ENCODE measurements around the gene RAI1. TPM values are rescaled to one million over a fixed set of nuclear protein-coding genes. Genes with fewer than 3 reads are reported as not detected.
A peak's percentile ranks its signal among the peaks of the same experiment; 100 is the strongest.

RAI1 gene
- polyA plus RNA-seq, 2 of the 4 experiments (the other 2 are of a cell fraction) = 3.5 to 23.8 TPM

GRCh38 chr17:17797119-17797809 is 116.0 kb downstream of the RAI1 start:
- H3K4me1 ChIP-seq = no peaks in the 10 kb centered on the region; the same call in 2 of the 3 replicates
- no peak overlapping the region for H3K4me3 ChIP-seq
- ChIA-PET POLR2A (interaction anchor here (0.6 kb wide), 1 partner anchor 28 kb away, joined by 3 read pairs; no protein-coding TSS in a partner anchor), CTCF (interaction anchor here (1.3 to 5.0 kb wide), 5 partner anchors 12 to 63 kb away, joined by 3 to 28 read pairs (median 4); no protein-coding TSS in a partner anchor)
- no peak for TF ChIP-seq JUN (IDR thresholded peaks at IDR 0.05)
- no peak for TF ChIP-seq SREBF2 (IDR thresholded peaks at IDR 0.05)
- TF ChIP-seq ZNF302 (CRISPR knock-in tag; IDR thresholded peaks at IDR 0.05) = no peak
- TF ChIP-seq, protein P1, sequence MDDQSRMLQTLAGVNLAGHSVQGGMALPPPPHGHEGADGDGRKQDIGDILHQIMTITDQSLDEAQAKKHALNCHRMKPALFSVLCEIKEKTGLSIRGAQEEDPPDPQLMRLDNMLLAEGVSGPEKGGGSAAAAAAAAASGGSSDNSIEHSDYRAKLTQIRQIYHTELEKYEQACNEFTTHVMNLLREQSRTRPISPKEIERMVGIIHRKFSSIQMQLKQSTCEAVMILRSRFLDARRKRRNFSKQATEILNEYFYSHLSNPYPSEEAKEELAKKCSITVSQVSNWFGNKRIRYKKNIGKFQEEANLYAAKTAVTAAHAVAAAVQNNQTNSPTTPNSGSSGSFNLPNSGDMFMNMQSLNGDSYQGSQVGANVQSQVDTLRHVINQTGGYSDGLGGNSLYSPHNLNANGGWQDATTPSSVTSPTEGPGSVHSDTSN (IDR thresholded peaks at IDR 0.05) = no peak
- TF ChIP-seq ZFP36 (IDR thresholded peaks at IDR 0.05; ENCODE audit: borderline replicate concordance, partially characterized antibody) = no peak
- TF ChIP-seq POLR2AphosphoS2 (conservative IDR thresholded peaks at IDR 0.05; ENCODE audit: low read length) = no peak
- TF ChIP-seq ZSCAN20 (CRISPR knock-in tag; IDR thresholded peaks at IDR 0.05) = no peak
- TF ChIP-seq HOXB13 (CRISPR knock-in tag; IDR thresholded peaks at IDR 0.05; ENCODE audit: low read depth) = no peak
- TF ChIP-seq, protein P2, sequence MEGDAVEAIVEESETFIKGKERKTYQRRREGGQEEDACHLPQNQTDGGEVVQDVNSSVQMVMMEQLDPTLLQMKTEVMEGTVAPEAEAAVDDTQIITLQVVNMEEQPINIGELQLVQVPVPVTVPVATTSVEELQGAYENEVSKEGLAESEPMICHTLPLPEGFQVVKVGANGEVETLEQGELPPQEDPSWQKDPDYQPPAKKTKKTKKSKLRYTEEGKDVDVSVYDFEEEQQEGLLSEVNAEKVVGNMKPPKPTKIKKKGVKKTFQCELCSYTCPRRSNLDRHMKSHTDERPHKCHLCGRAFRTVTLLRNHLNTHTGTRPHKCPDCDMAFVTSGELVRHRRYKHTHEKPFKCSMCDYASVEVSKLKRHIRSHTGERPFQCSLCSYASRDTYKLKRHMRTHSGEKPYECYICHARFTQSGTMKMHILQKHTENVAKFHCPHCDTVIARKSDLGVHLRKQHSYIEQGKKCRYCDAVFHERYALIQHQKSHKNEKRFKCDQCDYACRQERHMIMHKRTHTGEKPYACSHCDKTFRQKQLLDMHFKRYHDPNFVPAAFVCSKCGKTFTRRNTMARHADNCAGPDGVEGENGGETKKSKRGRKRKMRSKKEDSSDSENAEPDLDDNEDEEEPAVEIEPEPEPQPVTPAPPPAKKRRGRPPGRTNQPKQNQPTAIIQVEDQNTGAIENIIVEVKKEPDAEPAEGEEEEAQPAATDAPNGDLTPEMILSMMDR (IDR thresholded peaks at IDR 0.05) = no peak
- no peak for TF ChIP-seq FOSB (CRISPR knock-in tag; IDR thresholded peaks at IDR 0.05)
- TF ChIP-seq KDM5A (IDR thresholded peaks at IDR 0.05) = no peak
- no peaks in the 10 kb centered on the region for H3K9me3 ChIP-seq
- FAIRE-seq (no peak), DNase-seq (ENCODE audit: low read depth in 1 of 2, low spot score in 1 of 2) (no peak), ATAC-seq (no peak; a peak in 1 of 6 replicates)
- WGBS (ENCODE audit: missing lambda C conversion rate) = 92% methylated on average over 30 of the region's 30 CpGs
- no peak overlapping the region for H3K27ac ChIP-seq
- no peak overlapping the region for H3K4me2 ChIP-seq

GRCh38 chr17:17798010-17798556 is 116.8 kb downstream of the RAI1 start:
- Histone ChIP-seq H3K9me3 (no peaks in the 10 kb centered on the region), H3K4me2 (no peak overlapping the region), H3K27ac (no peak overlapping the region), H3K4me3 (no peak overlapping the region), H3K4me1 (no peaks in the 10 kb centered on the region)
- ChIA-PET CTCF (interaction anchor here (0.7 to 5.0 kb wide), 5 partner anchors 11 to 69 kb away, joined by 3 to 28 read pairs (median 4); no protein-coding TSS in a partner anchor), POLR2A (no interaction called here)
- no peak for FAIRE-seq
- no peak for TF ChIP-seq TFCP2L1 (CRISPR knock-in tag; IDR thresholded peaks at IDR 0.05)
- no peak for TF ChIP-seq HES2 (IDR thresholded peaks at IDR 0.05)
- TF ChIP-seq NR3C1 (IDR thresholded peaks at IDR 0.05) = no peak
- TF ChIP-seq ZC3H11A (IDR thresholded peaks at IDR 0.05) = no peak
- peak; percentile 62 for TF ChIP-seq ZFP36 (IDR thresholded peaks at IDR 0.05; ENCODE audit: borderline replicate concordance, partially characterized antibody)
- TF ChIP-seq EHMT2 (IDR thresholded peaks at IDR 0.05; ENCODE audit: low read depth) = no peak
- TF ChIP-seq HEYL (CRISPR knock-in tag; IDR thresholded peaks at IDR 0.05) = no peak
- ATAC-seq = no peak
- no peak for DNase-seq (ENCODE audit: low read depth in 1 of 2, low spot score in 1 of 2)
- whole genome bisulfite sequencing (ENCODE audit: missing lambda C conversion rate) = 91% methylated on average over 20 of the region's 25 CpGs

- no peaks in the 10 kb centered on the region for H3K9me3 ChIP-seq
- DNase-seq (ENCODE audit: low read depth in 1 of 2, low spot score in 1 of 2) (no peak), FAIRE-seq (no peak), ATAC-seq (peak; percentile 8 to 9; a peak in 3 of 6 replicates)
- CTCF ChIA-PET = interaction anchor here (0.7 to 1.9 kb wide), 3 partner anchors 13 to 70 kb away, joined by 3 to 4 read pairs (median 4); no protein-coding TSS in a partner anchor
- no peak overlapping the region for H3K4me3 ChIP-seq
- POLR2A ChIA-PET = no interaction called here
- no peak overlapping the region for H3K4me2 ChIP-seq
- no peak overlapping the region for H3K27ac ChIP-seq
- WGBS (ENCODE audit: missing lambda C conversion rate) = 88% methylated on average over 16 of the region's 16 CpGs
- H3K4me1 ChIP-seq = no peaks in the 10 kb centered on the region
- TF ChIP-seq RFX5 (IDR thresholded peaks at IDR 0.05) (no peak), PHF8 (IDR thresholded peaks at IDR 0.05; ENCODE audit: borderline replicate concordance, low read depth) (no peak), E2F6 (IDR thresholded peaks at IDR 0.05; ENCODE audit: borderline replicate concordance, low read depth) (no peak), CEBPB (IDR thresholded peaks at IDR 0.05) (no peak), BHLHE40 (IDR thresholded peaks at IDR 0.05; ENCODE audit: low read depth, low read length) (no peak), CBX2 (IDR thresholded peaks at IDR 0.05; ENCODE audit: borderline replicate concordance, low read depth) (no peak), MAFK (IDR thresholded peaks at IDR 0.05; ENCODE audit: partially characterized antibody) (no peak), MAZ (IDR thresholded peaks at IDR 0.05; ENCODE audit: borderline replicate concordance, low read depth, low read length) (no peak), SREBF2 (IDR thresholded peaks at IDR 0.05) (no peak), HOXA7 (CRISPR knock-in tag; IDR thresholded peaks at IDR 0.05) (no peak), EHF (CRISPR knock-in tag; IDR thresholded peaks at IDR 0.05) (no peak)
- TF ChIP-seq, protein P3, sequence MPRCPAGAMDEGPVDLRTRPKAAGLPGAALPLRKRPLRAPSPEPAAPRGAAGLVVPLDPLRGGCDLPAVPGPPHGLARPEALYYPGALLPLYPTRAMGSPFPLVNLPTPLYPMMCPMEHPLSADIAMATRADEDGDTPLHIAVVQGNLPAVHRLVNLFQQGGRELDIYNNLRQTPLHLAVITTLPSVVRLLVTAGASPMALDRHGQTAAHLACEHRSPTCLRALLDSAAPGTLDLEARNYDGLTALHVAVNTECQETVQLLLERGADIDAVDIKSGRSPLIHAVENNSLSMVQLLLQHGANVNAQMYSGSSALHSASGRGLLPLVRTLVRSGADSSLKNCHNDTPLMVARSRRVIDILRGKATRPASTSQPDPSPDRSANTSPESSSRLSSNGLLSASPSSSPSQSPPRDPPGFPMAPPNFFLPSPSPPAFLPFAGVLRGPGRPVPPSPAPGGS (IDR thresholded peaks at IDR 0.05) = no peak
These were observed 117.5 kb downstream of the RAI1 start for GRCh38 chr17:17798573-17799255.

Measured in A549 (cell line).